Stimulated activated CD4-positive, alpha-beta T cell treated with anti-CD3 and anti-CD28 coated beads, Interleukin-4, amount 100 ng/mL, for 4 hours (primary cell): Measurements from ENCODE around the gene ACTR3.
A peak's percentile ranks its signal among the peaks of the same experiment; 100 is the strongest.

ENCODE experiments used
- DNase-seq, 2 experiments: peaks; one replicate each; pipeline ENCODE4 v3.0.0-alpha.2; 2020

The ACTR3 gene

GRCh38 chr2:113876503-113877387, 13.1 kb upstream of the ACTR3 start:
- peak; percentile 39 to 82 for DNase-seq

GRCh38 chr2:113877711-113878598, 11.9 kb upstream of the ACTR3 start:
- DNase-seq = no peak

- no peak for DNase-seq
Observed at GRCh38 chr2:113878743-113879142, 11.1 kb upstream of the ACTR3 start.

GRCh38 chr2:113879457-113879856, 10.4 kb upstream of the ACTR3 start:
- no peak for DNase-seq

- no peak for DNase-seq
Observed at GRCh38 chr2:113886479-113887008, 3.3 kb upstream of the ACTR3 start.

GRCh38 chr2:113887009-113887792, 2.7 kb upstream of the ACTR3 start:
- DNase-seq = no peak

GRCh38 chr2:113888641-113889470, 1.0 kb upstream of the ACTR3 start:
- DNase-seq = no peak

- DNase-seq = peak; percentile 56 to 80
Observed at GRCh38 chr2:113890253-113891235, 655 bp downstream of the ACTR3 start.

GRCh38 chr2:113891265-113891959, 1.5 kb downstream of the ACTR3 start:
- no peak for DNase-seq

- no peak for DNase-seq
Observed at GRCh38 chr2:113892004-113892710, 2.3 kb downstream of the ACTR3 start.

- no peak for DNase-seq
Observed at GRCh38 chr2:113894156-113894743, 4.4 kb downstream of the ACTR3 start.

GRCh38 chr2:113895301-113895700, 5.4 kb downstream of the ACTR3 start:
- DNase-seq = no peak

GRCh38 chr2:113895819-113896563, 6.1 kb downstream of the ACTR3 start:
- DNase-seq = no peak

GRCh38 chr2:113896791-113897190, 6.9 kb downstream of the ACTR3 start:
- DNase-seq = no peak

- DNase-seq = no peak
Observed at GRCh38 chr2:113898081-113898480, 8.2 kb downstream of the ACTR3 start.

- DNase-seq = no peak
Observed at GRCh38 chr2:113899166-113899565, 9.3 kb downstream of the ACTR3 start.

- no peak for DNase-seq
Observed at GRCh38 chr2:113901943-113902342, 12.1 kb downstream of the ACTR3 start.

GRCh38 chr2:113905886-113906285, 16.0 kb downstream of the ACTR3 start:
- no peak for DNase-seq
